Measurements from ENCODE around the gene EEF1AKMT1. TPM values are rescaled to one million over a fixed set of nuclear protein-coding genes. Genes with fewer than 3 reads are reported as not detected.

The EEF1AKMT1 gene
- total RNA-seq, 1 experiment from 2014 or later: 9.8 TPM

GRCh38 chr13:20686167-20686566 lies 87.6 kb downstream of the EEF1AKMT1 start:
- ChIA-PET RAD21 (ENCODE audit: low non-redundant PET in 1 of 2, low total read pairs in 2 of 2, uncharacterized antibody in 2 of 2, unreplicated experiment in 2 of 2) (no interaction called here), CTCF (no interaction called here), POLR2A (no interaction called here)
- Histone ChIP-seq H3K27me3 (ENCODE audit: insufficient read depth, low read length) (no peaks in the 10 kb centered on the region), H3K9me3 (ENCODE audit: control insufficient read depth in 1 of 2, insufficient read depth in 1 of 2, low read depth in 1 of 2, low read length in 2 of 2) (no peaks in the 10 kb centered on the region), H3K79me2 (ENCODE audit: insufficient read depth, low read length) (no peaks in the 10 kb centered on the region), H2AFZ (ENCODE audit: low read depth, low read length, poor library complexity, severe bottlenecking) (no peak overlapping the region), H3K36me3 (ENCODE audit: control insufficient read depth in 1 of 2, insufficient read depth in 2 of 2, low read length in 2 of 2) (no peaks in the 10 kb centered on the region; a peak in 1 of 4 replicates), H3K9me2 (ENCODE audit: insufficient read depth) (no peaks in the 10 kb centered on the region), H3K27ac (ENCODE audit: low read depth, low read length) (no peak overlapping the region), H3K4me3 (replicated peaks in 1 of 2; ENCODE audit: low read depth in 1 of 2, low read length in 2 of 2) (no peak overlapping the region), H3K4me2 (ENCODE audit: low read length) (no peak overlapping the region), H4K20me1 (ENCODE audit: insufficient read depth) (no peaks in the 10 kb centered on the region), H3K9ac (ENCODE audit: low read length) (no peak overlapping the region), H3K4me1 (ENCODE audit: control insufficient read depth in 1 of 2, insufficient read depth in 2 of 2, low read length in 2 of 2) (no peaks in the 10 kb centered on the region)
- intact Hi-C loops (cut with micrococcal nuclease): no loop called here
- no TSS peak for BruUV-seq (replicated peaks)
- TF ChIP-seq CBX3 (IDR thresholded peaks at IDR 0.05; ENCODE audit: low read depth) (no peak), CTCF (IDR thresholded peaks at IDR 0.05 in 2 of 3, conservative IDR thresholded peaks at IDR 0.05 in 1 of 3; ENCODE audit: borderline replicate concordance in 1 of 3, insufficient read depth in 1 of 3, low read depth in 2 of 3, low read length in 2 of 3) (no peak), SIN3A (IDR thresholded peaks at IDR 0.05; ENCODE audit: low read depth) (no peak), SRF (IDR thresholded peaks at IDR 0.05; ENCODE audit: low read depth) (no peak), ZNF274 (IDR thresholded peaks at IDR 0.05; ENCODE audit: low read depth, low read length) (no peak), ELF1 (IDR thresholded peaks at IDR 0.05; ENCODE audit: borderline replicate concordance, low read depth) (no peak), TCF7L2 (IDR thresholded peaks at IDR 0.05; ENCODE audit: borderline replicate concordance, extremely low read depth, insufficient read depth, insufficient read length) (no peak), REST (IDR thresholded peaks at IDR 0.05; ENCODE audit: low read depth) (no peak), EZH2 (IDR thresholded peaks at IDR 0.05) (no peak), CEBPB (IDR thresholded peaks at IDR 0.05; ENCODE audit: low read depth) (no peak)
- TF ChIP-seq, protein P1, sequence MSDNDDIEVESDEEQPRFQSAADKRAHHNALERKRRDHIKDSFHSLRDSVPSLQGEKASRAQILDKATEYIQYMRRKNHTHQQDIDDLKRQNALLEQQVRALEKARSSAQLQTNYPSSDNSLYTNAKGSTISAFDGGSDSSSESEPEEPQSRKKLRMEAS (IDR thresholded peaks at IDR 0.05): no peak
- TF ChIP-seq, protein P2, sequence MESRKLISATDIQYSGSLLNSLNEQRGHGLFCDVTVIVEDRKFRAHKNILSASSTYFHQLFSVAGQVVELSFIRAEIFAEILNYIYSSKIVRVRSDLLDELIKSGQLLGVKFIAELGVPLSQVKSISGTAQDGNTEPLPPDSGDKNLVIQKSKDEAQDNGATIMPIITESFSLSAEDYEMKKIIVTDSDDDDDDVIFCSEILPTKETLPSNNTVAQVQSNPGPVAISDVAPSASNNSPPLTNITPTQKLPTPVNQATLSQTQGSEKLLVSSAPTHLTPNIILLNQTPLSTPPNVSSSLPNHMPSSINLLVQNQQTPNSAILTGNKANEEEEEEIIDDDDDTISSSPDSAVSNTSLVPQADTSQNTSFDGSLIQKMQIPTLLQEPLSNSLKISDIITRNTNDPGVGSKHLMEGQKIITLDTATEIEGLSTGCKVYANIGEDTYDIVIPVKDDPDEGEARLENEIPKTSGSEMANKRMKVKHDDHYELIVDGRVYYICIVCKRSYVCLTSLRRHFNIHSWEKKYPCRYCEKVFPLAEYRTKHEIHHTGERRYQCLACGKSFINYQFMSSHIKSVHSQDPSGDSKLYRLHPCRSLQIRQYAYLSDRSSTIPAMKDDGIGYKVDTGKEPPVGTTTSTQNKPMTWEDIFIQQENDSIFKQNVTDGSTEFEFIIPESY (IDR thresholded peaks at IDR 0.05; ENCODE audit: extremely low read depth, insufficient replicate concordance, low read length): no peak
- TF ChIP-seq, protein P3, sequence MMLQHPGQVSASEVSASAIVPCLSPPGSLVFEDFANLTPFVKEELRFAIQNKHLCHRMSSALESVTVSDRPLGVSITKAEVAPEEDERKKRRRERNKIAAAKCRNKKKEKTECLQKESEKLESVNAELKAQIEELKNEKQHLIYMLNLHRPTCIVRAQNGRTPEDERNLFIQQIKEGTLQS (IDR thresholded peaks at IDR 0.05): no peak
- ATAC-seq (no peak), DNase-seq (ENCODE audit: low read depth, low spot score) (no peak)
